Neural progenitor cell (in vitro differentiated cells): Measurements from ENCODE around the gene SHISA5. TPM values are rescaled to one million over a fixed set of nuclear protein-coding genes. Genes with fewer than 3 reads are reported as not detected.

Source experiments
- DNase-seq: peaks from one replicate; pipeline ENCODE4 v3.0.0-alpha.2; 2016; ENCODE audit warnings: low spot score
- H2AFZ ChIP-seq: fragments of 200-600 bp; sonication (generic); replicated peaks from 2 replicates; pipeline ENCODE4 v1.6.1; 2016; ENCODE audit warnings: antibody characterized with exemption
- H3F3A ChIP-seq: fragments of 200-600 bp; sonication (generic); 2 replicates; pipeline ENCODE4 v1.6.1; 2016; ENCODE audit warnings: antibody characterized with exemption, low read depth
- H3K27ac ChIP-seq: fragments of 200-600 bp; sonication (generic); 2 replicates; pipeline ENCODE4 v1.5.1; 2016; ENCODE audit warnings: mild to moderate bottlenecking
- H3K27me3 ChIP-seq: fragments of 200-600 bp; sonication (generic); 2 replicates; pipeline ENCODE4 v1.6.1; 2016; ENCODE audit warnings: mild to moderate bottlenecking, moderate library complexity
- H3K36me3 ChIP-seq: fragments of 200-600 bp; sonication (generic); 2 replicates; pipeline ENCODE4 v1.5.1; 2016
- H3K4me1 ChIP-seq: fragments of 200-600 bp; sonication (generic); 2 replicates; pipeline ENCODE4 v1.6.1; 2016; ENCODE audit warnings: mixed run types
- H3K4me2 ChIP-seq: fragments of 200-600 bp; sonication (generic); 2 replicates; pipeline ENCODE4 v1.6.1; 2016
- H3K4me3 ChIP-seq: fragments of 200-600 bp; sonication (generic); 2 replicates; pipeline ENCODE4 v1.5.1; 2016
- H3K79me2 ChIP-seq: fragments of 200-600 bp; sonication (generic); 2 replicates; pipeline ENCODE4 v1.6.1; 2016; ENCODE audit warnings: low read depth
- H3K9ac ChIP-seq: fragments of 200-600 bp; sonication (generic); 2 replicates; pipeline ENCODE4 v1.6.1; 2016
- H3K9me3 ChIP-seq: fragments of 200-600 bp; sonication (generic); 2 replicates; pipeline ENCODE4 v1.5.1; 2016; ENCODE audit warnings: low read depth
- H4K20me1 ChIP-seq: fragments of 200-600 bp; sonication (generic); 2 replicates; pipeline ENCODE4 v1.6.1; 2016; ENCODE audit warnings: low read depth
- H3K27ac Mint-ChIP-seq: 3 replicates; pipeline ENCODE4 v1.8.0; 2021; ENCODE audit warnings: mixed read lengths
- H3K27me3 Mint-ChIP-seq: 2 replicates; pipeline ENCODE4 v1.8.0; 2022; ENCODE audit warnings: low read depth, mild to moderate bottlenecking, inconsistent platforms, moderate library complexity, mixed read lengths; ENCODE audit not compliant: insufficient read depth
- H3K36me3 Mint-ChIP-seq: 3 replicates; pipeline ENCODE4 v1.8.0; 2021; ENCODE audit warnings: mixed read lengths
- H3K4me1 Mint-ChIP-seq: 3 replicates; pipeline ENCODE4 v1.8.0; 2021; ENCODE audit warnings: mixed read lengths
- H3K4me3 Mint-ChIP-seq: 3 replicates; pipeline ENCODE4 v1.8.0; 2021; ENCODE audit warnings: mild to moderate bottlenecking, moderate library complexity, mixed read lengths
- H3K9me3 Mint-ChIP-seq: 3 replicates; pipeline ENCODE4 v1.8.0; 2020; ENCODE audit warnings: mixed read lengths
- CTCF ChIP-seq: fragments of 200-600 bp; sonication (generic); IDR thresholded peaks from 2 replicates; pipeline ENCODE4 v1.5.1; 2017; ENCODE audit warnings: antibody characterized with exemption, mild to moderate bottlenecking
- EZH2 ChIP-seq: fragments of 200-600 bp; sonication (generic); IDR thresholded peaks from 2 replicates; pipeline ENCODE4 v1.6.1; 2017; ENCODE audit warnings: antibody characterized with exemption, mild to moderate bottlenecking, moderate library complexity
- EZH2phosphoT487 ChIP-seq: fragments of 200-600 bp; sonication (generic); IDR thresholded peaks from 2 replicates; pipeline ENCODE4 v1.6.1; 2017; ENCODE audit warnings: antibody characterized with exemption
- total RNA-seq: library from RNA; depleted of rRNA; stranded (reverse); fragments of >200 nt; gene quantifications from 2 replicates; pipeline ENCODE4 v1.2.3, GENCODE V29; 2015; ENCODE audit warnings: low replicate concordance

SHISA5 gene
- total RNA-seq, 1 donor from 2014 or later = 54.8 TPM

DNA sequence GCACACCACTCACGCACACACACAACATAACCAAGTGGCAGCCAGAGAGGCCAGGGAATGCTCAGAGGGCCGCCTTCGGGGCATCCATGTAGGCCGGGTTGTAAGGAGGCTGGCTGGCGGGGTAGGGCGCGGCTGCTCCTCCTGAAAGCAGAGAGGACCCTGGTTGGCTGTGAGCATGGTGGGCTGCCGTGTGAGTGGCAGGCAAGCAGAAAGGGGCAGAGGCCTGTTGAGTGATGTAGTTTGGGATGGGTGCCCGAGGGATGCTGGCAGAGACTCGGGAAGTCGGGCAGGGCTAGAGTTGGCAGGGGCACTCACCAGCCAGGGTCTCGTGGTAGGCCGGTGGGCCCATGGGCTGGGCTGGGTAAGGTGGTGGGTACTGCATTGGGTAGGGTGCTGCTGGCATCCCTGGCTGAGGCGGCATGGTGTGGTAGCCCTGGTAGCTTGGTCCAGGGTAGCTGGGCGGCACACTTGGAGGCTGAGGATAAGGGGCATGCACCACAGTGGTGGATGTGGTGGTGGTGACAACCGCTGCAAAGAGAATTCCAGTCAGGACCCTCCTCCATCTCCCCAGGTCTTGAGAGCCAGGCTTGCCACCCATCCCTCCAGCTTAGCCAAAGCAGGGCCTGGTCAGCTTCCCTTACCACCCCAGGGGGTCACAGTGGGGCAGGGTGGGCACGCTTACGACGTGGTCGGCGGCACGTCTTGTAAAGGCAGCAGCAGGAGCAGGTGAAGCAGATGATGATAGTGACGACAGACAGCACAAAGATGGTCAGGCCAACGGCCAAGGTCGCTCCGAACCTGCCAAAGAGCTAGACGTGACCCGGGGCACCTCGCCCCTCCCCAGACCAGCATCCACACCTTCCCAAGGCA lies 34.7 kb downstream of the SHISA5 start:
- H3K4me1 Mint-ChIP-seq = peaks cover 48% of the 10 kb centered on the region
- no peak for DNase-seq

DNA sequence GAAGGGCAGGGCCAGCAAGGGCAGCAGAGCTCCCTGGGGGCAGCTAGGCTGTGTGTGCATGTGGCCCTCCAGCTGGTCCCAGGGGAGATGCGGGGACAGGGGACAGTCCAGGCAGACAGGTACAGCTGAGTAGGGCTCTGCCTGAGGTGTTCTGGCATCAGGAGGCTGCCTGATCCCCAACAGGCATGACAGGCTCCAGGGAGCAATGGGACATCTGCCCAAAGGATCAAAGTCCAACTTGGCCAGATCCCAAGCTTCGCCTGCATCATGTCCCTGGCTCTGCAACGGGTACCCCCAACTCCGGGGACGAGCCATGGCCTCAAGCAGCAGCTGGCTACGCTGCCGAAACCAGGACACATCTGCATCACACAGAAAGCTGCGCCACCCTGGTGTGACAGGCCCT lies 35.6 kb downstream of the SHISA5 start:
- Mint-ChIP-seq H3K27ac (peak overlapping the region; percentile 9), H3K36me3 (peaks cover 16% of the 10 kb centered on the region), H3K4me1 (peaks cover 43% of the 10 kb centered on the region), H3K27me3 (peaks cover 2% of the 10 kb centered on the region), H3K4me3 (peak overlapping the region; percentile 19), H3K9me3 (no peaks in the 10 kb centered on the region)
- Histone ChIP-seq H3K9ac (no peak overlapping the region), H2AFZ (no peak overlapping the region), H3F3A (peaks cover 33% of the 10 kb centered on the region), H3K36me3 (no peaks in the 10 kb centered on the region), H3K79me2 (peaks cover 30% of the 10 kb centered on the region), H3K27ac (peak overlapping the region; percentile 66), H3K27me3 (no peaks in the 10 kb centered on the region), H4K20me1 (no peaks in the 10 kb centered on the region), H3K4me3 (no peak overlapping the region), H3K9me3 (no peaks in the 10 kb centered on the region), H3K4me2 (no peak overlapping the region), H3K4me1 (peaks cover 23% of the 10 kb centered on the region)
- TF ChIP-seq EZH2 (no peak), CTCF (no peak), EZH2phosphoT487 (no peak)
- DNase-seq = no peak

More for the DNA sequence above, 34.7 kb downstream of the SHISA5 start:
- Mint-ChIP-seq H3K36me3 (peaks cover 16% of the 10 kb centered on the region), H3K4me3 (peak overlapping the region; percentile 50), H3K27me3 (peaks cover 2% of the 10 kb centered on the region), H3K27ac (no peak overlapping the region), H3K9me3 (no peaks in the 10 kb centered on the region)
- no peak overlapping the region for H3K4me2 ChIP-seq
- H4K20me1 ChIP-seq = no peaks in the 10 kb centered on the region
- peaks cover 30% of the 10 kb centered on the region for H3K79me2 ChIP-seq
- H3K27me3 ChIP-seq = no peaks in the 10 kb centered on the region
- no peak overlapping the region for H2AFZ ChIP-seq
- H3K9ac ChIP-seq = no peak overlapping the region
- H3K4me3 ChIP-seq = no peak overlapping the region
- H3K27ac ChIP-seq = no peak overlapping the region
- TF ChIP-seq EZH2phosphoT487 (no peak), CTCF (no peak), EZH2 (no peak)
- H3K4me1 ChIP-seq = peaks cover 29% of the 10 kb centered on the region
- H3F3A ChIP-seq = peaks cover 42% of the 10 kb centered on the region
- H3K9me3 ChIP-seq = no peaks in the 10 kb centered on the region
- no peaks in the 10 kb centered on the region for H3K36me3 ChIP-seq

DNA sequence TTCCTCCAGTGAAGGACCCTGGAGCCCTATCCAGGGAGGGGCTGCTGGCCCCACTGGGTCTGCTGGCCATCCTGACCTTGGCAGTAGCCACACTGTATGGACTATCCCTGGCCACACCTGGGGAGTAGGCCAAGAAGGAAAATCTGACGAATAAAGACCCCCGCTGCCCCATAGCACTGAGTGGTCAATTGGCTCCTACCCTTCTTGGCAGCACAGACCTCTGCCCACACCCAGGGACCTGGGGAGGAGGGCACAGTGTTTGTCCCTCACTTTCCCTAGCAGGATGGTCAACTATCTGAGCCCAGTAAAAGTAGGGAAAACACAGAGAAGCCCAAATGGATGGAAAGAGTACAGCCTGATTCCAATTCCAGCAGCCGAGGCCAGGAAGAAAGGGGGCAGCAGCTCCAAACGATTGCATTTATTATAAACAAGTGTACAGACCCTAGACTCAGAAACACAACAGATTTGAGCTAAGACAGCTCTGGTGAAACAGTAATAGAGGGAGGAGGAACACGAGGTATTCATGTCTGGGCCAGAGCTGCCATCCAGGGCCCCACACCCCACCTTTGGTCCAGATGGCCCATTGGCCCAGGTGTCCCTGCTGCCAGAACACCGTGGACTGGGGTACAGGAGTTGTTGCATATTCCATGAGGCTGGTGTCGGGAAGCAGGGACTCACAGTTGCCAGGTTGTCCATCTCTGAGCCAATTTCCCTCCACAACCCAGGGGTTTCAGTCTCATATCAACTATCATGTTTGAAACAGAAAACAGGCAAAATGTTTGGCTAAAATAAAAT lies 36.3 kb downstream of the SHISA5 start:
- peaks cover 21% of the 10 kb centered on the region for H3K4me1 ChIP-seq
- TF ChIP-seq EZH2 = no peak
- no peak for TF ChIP-seq EZH2phosphoT487
- no peak for TF ChIP-seq CTCF

More for the DNA sequence above, 36.3 kb downstream of the SHISA5 start:
- Histone ChIP-seq H3K4me2 (no peak overlapping the region), H3K4me3 (no peak overlapping the region), H3F3A (peaks cover 28% of the 10 kb centered on the region), H3K79me2 (peaks cover 27% of the 10 kb centered on the region), H3K9ac (no peak overlapping the region), H3K9me3 (no peaks in the 10 kb centered on the region), H3K27ac (peak overlapping the region; percentile 52), H3K36me3 (no peaks in the 10 kb centered on the region), H4K20me1 (no peaks in the 10 kb centered on the region), H2AFZ (no peak overlapping the region), H3K27me3 (no peaks in the 10 kb centered on the region)
- peaks cover 36% of the 10 kb centered on the region for H3K4me1 Mint-ChIP-seq
- H3K27ac Mint-ChIP-seq = peak overlapping the region; percentile 9
- H3K4me3 Mint-ChIP-seq = peak overlapping the region; percentile 19
- DNase-seq = no peak
- H3K36me3 Mint-ChIP-seq = peaks cover 16% of the 10 kb centered on the region
- H3K9me3 Mint-ChIP-seq = no peaks in the 10 kb centered on the region
- peaks cover 5% of the 10 kb centered on the region for H3K27me3 Mint-ChIP-seq
